Suprapubic skin (tissue), 4 donors: ENCODE data around the gene CYP19A1. TPM values are rescaled to one million over a fixed set of nuclear protein-coding genes. Genes with fewer than 3 reads are reported as not detected.

Experiments
- DNase-seq, 2 donors: peaks; one replicate each; pipeline ENCODE4 v3.0.0-alpha.2; 2019; ENCODE audit warnings: low spot score in 2 of 2
- H3K27ac ChIP-seq: fragments of 200-600 bp; sonication (generic); one replicate; pipeline ENCODE4 v1.5.1; 2019
- H3K27me3 ChIP-seq: fragments of 200-600 bp; sonication (generic); one replicate; pipeline ENCODE4 v1.5.1; 2019
- H3K36me3 ChIP-seq: fragments of 200-600 bp; sonication (generic); one replicate; pipeline ENCODE4 v1.5.1; 2019
- H3K4me1 ChIP-seq: fragments of 200-600 bp; sonication (generic); one replicate; pipeline ENCODE4 v1.5.1; 2019
- H3K4me3 ChIP-seq: fragments of 200-600 bp; sonication (generic); one replicate; pipeline ENCODE4 v1.5.1; 2019; ENCODE audit warnings: mild to moderate bottlenecking
- H3K9me3 ChIP-seq: fragments of 200-600 bp; sonication (generic); one replicate; pipeline ENCODE4 v1.5.1; 2019
- EP300 ChIP-seq: sonication (generic); formaldehyde crosslinking; IDR thresholded peaks from one replicate; pipeline ENCODE4 v1.6.1; 2017; ENCODE audit warnings: antibody characterized with exemption
- POLR2A ChIP-seq, 2 donors: fragments of 450-650 bp; IDR thresholded peaks; one replicate each; pipeline ENCODE4 v1.6.1; 2017; ENCODE audit warnings: antibody characterized with exemption in 2 of 2, mild to moderate bottlenecking in 2 of 2, moderate library complexity in 2 of 2
- POLR2AphosphoS5 ChIP-seq, 3 donors: sonication (generic); formaldehyde crosslinking; IDR thresholded peaks; one replicate each; pipeline ENCODE4 v1.6.1; 2017; ENCODE audit warnings: antibody characterized with exemption in 3 of 3
- WGBS: methylation state at CpG from one replicate; pipeline ENCODE4 v1.1.5; 2018; 5-methylcytosine and 5-hydroxymethylcytosine counted together
- total RNA-seq, 4 donors: library from RNA; depleted of rRNA; stranded (reverse); fragments of >200 nt; gene quantifications; one replicate each; pipeline ENCODE4 v1.1.0, GENCODE V29; 2016
- TF ChIP-seq, protein P1 (sequence below), 2 donors: fragments of 200-600 bp in 1 of 2; fragments of 450-650 bp in 1 of 2; sonication (generic) in 1 of 2; IDR thresholded peaks; one replicate each; pipeline ENCODE4 v1.5.1; 2016 to 2019; ENCODE audit warnings: antibody characterized with exemption in 2 of 2, mild to moderate bottlenecking in 1 of 2, moderate library complexity in 1 of 2

CYP19A1 gene
- total RNA-seq, 4 donors from 2014 or later: 2.7 to 6.8 (median 5.6) TPM

DNA sequence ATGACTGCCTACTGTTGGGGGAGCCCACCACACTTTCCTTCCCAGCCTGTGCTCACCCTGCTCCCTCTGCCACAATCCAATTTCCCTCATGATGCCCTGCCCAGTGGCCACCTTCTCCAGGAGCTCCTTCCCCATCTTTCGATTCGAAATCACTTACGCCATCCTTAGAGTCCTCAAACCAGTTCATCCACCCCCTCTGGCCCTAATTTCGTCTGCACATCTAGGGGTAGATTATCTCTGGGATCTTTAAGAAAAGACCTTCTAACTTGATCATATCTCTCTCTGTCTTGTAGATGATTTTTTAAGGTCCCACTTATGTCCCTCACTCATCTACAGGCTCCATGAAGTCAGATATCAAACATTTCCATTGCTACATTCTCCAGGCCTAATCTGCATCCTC lies 17.1 kb downstream of the CYP19A1 start:
- no peaks in the 10 kb centered on the region for H3K9me3 ChIP-seq
- 85% methylated on average over 4 of the region's 4 CpGs for WGBS
- peak in 1 of 2 donors; percentile 29 for DNase-seq
- no peaks in the 10 kb centered on the region for H3K36me3 ChIP-seq
- no peak overlapping the region for H3K4me3 ChIP-seq
- no peak for TF ChIP-seq POLR2A (IDR thresholded peaks at IDR 0.05)
- TF ChIP-seq, protein P1, sequence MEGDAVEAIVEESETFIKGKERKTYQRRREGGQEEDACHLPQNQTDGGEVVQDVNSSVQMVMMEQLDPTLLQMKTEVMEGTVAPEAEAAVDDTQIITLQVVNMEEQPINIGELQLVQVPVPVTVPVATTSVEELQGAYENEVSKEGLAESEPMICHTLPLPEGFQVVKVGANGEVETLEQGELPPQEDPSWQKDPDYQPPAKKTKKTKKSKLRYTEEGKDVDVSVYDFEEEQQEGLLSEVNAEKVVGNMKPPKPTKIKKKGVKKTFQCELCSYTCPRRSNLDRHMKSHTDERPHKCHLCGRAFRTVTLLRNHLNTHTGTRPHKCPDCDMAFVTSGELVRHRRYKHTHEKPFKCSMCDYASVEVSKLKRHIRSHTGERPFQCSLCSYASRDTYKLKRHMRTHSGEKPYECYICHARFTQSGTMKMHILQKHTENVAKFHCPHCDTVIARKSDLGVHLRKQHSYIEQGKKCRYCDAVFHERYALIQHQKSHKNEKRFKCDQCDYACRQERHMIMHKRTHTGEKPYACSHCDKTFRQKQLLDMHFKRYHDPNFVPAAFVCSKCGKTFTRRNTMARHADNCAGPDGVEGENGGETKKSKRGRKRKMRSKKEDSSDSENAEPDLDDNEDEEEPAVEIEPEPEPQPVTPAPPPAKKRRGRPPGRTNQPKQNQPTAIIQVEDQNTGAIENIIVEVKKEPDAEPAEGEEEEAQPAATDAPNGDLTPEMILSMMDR (IDR thresholded peaks at IDR 0.05): no peak
- TF ChIP-seq EP300: no peak
- TF ChIP-seq POLR2AphosphoS5 (IDR thresholded peaks at IDR 0.05): no peak
- no peaks in the 10 kb centered on the region for H3K27me3 ChIP-seq
- H3K27ac ChIP-seq: no peak overlapping the region
- H3K4me1 ChIP-seq: peaks cover 11% of the 10 kb centered on the region

- Histone ChIP-seq H3K4me1 (peaks cover 11% of the 10 kb centered on the region), H3K9me3 (no peaks in the 10 kb centered on the region), H3K36me3 (no peaks in the 10 kb centered on the region), H3K27ac (no peak overlapping the region), H3K4me3 (no peak overlapping the region), H3K27me3 (no peaks in the 10 kb centered on the region)
- TF ChIP-seq, protein P1 (IDR thresholded peaks at IDR 0.05): no peak
- no peak for TF ChIP-seq POLR2A (IDR thresholded peaks at IDR 0.05)
- TF ChIP-seq POLR2AphosphoS5 (IDR thresholded peaks at IDR 0.05): no peak
- no peak for TF ChIP-seq EP300
- peak in 1 of 2 donors; percentile 42 for DNase-seq
- 93% methylated on average over 2 of the region's 2 CpGs for WGBS
Observed at GRCh38 chr15:51320843-51321242, 17.6 kb downstream of the CYP19A1 start.

DNA sequence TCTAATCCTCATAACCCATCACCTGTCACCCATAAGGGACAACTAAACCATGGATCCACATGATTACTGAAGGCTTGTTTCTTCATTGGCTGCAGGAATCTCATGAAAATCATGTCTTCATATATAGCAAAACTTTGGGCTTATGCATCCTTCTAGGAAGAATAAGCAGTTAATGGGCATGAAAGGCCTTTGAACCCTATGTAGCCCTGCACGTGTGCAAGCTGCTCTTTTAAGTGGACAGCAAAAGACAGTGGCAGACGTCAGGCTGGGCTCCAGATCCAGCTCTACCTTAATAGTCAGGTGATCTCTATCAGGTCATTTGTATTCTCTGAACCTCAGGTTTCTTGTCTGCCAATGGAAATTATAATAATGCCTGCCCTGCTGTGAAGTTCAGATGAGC lies 18.9 kb downstream of the CYP19A1 start:
- DNase-seq: no peak

GRCh38 chr15:51318382-51319150 lies 19.8 kb downstream of the CYP19A1 start:
- DNase-seq: no peak
- H3K36me3 ChIP-seq: no peaks in the 10 kb centered on the region
- peaks cover 11% of the 10 kb centered on the region for H3K4me1 ChIP-seq
- H3K27ac ChIP-seq: peak overlapping the region; percentile 71
- H3K4me3 ChIP-seq: no peak overlapping the region
- TF ChIP-seq POLR2A (IDR thresholded peaks at IDR 0.05) (no peak), POLR2AphosphoS5 (IDR thresholded peaks at IDR 0.05) (no peak), EP300 (no peak)
- TF ChIP-seq, protein P1 (IDR thresholded peaks at IDR 0.05): no peak
- no peaks in the 10 kb centered on the region for H3K9me3 ChIP-seq
- no peaks in the 10 kb centered on the region for H3K27me3 ChIP-seq
- 63% methylated on average over 7 of the region's 7 CpGs for WGBS

More for the DNA sequence above, 18.9 kb downstream of the CYP19A1 start:
- Histone ChIP-seq H3K4me3 (no peak overlapping the region), H3K9me3 (no peaks in the 10 kb centered on the region), H3K4me1 (peaks cover 11% of the 10 kb centered on the region), H3K36me3 (no peaks in the 10 kb centered on the region), H3K27ac (peak overlapping the region; percentile 59), H3K27me3 (no peaks in the 10 kb centered on the region)
- TF ChIP-seq, protein P1 (IDR thresholded peaks at IDR 0.05): no peak
- TF ChIP-seq POLR2A (IDR thresholded peaks at IDR 0.05): no peak
- no peak for TF ChIP-seq EP300
- TF ChIP-seq POLR2AphosphoS5 (IDR thresholded peaks at IDR 0.05): no peak
- 60% methylated on average over 2 of the region's 2 CpGs for WGBS

DNA sequence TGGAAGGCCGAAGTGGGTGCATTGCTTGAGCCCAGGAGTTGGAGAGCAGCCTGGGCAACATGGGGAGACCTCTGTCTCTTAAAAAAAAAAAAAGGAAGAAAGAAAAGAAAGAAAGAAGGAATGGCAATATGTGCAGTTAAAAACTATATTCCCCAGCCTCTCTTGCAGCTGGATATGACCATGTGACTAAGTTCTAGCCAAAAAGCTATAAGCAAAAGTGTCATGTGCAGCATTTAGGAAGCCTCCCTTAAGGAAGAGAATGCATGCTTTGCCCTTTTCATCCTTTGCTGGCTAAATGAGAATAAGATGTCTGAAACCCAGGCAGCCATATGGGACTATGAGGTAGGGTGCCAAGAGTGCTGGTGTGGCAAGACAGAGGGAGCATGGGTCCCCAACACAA lies 21.8 kb downstream of the CYP19A1 start:
- H3K36me3 ChIP-seq: no peaks in the 10 kb centered on the region
- no peak overlapping the region for H3K4me3 ChIP-seq
- no peak overlapping the region for H3K27ac ChIP-seq
- WGBS: 94% methylated on average over 1 of the region's 1 CpG
- no peaks in the 10 kb centered on the region for H3K27me3 ChIP-seq
- DNase-seq: no peak
- peaks cover 14% of the 10 kb centered on the region for H3K4me1 ChIP-seq
- no peaks in the 10 kb centered on the region for H3K9me3 ChIP-seq
- TF ChIP-seq POLR2A (IDR thresholded peaks at IDR 0.05) (no peak), EP300 (no peak), POLR2AphosphoS5 (IDR thresholded peaks at IDR 0.05) (no peak)
- TF ChIP-seq, protein P1 (IDR thresholded peaks at IDR 0.05): no peak
